Activated naive CD4-positive, alpha-beta T cell treated with anti-CD3 and anti-CD28 coated beads for 36 hours (primary cell): Measurements from ENCODE around the gene ALLC. TPM values are rescaled to one million over a fixed set of nuclear protein-coding genes. Genes with fewer than 3 reads are reported as not detected.
"Not testable (repeated sequence)": the region's sequence is repeated elsewhere in the genome, so short reads cannot be mapped to it uniquely, and the experiment has no call there.

Experiments used
- CTCF ChIA-PET: fragments of 350-600 bp; sonication (Branson Sonifier 250); formaldehyde crosslinking; loops from one replicate; lab custom pipeline; 2021; ENCODE audit warnings: antibody characterized with exemption; lab: Charles Lee
- DNase-seq: peaks from one replicate; pipeline ENCODE4 v3.0.0-alpha.2; 2020
- H3K27ac Mint-ChIP-seq: one replicate; pipeline ENCODE4 v1.8.0; 2021; ENCODE audit warnings: mild to moderate bottlenecking, mixed read lengths
- H3K27me3 Mint-ChIP-seq: one replicate; pipeline ENCODE4 v1.8.0; 2021; ENCODE audit warnings: low read depth, mixed read lengths
- H3K36me3 Mint-ChIP-seq: one replicate; pipeline ENCODE4 v1.8.0; 2021; ENCODE audit warnings: low read depth, mixed read lengths
- H3K4me1 Mint-ChIP-seq: one replicate; pipeline ENCODE4 v1.8.0; 2021; ENCODE audit warnings: low read depth, mixed read lengths
- H3K4me3 Mint-ChIP-seq: one replicate; pipeline ENCODE4 v1.8.0; 2021; ENCODE audit warnings: mild to moderate bottlenecking, moderate library complexity, mixed read lengths
- H3K9me3 Mint-ChIP-seq: one replicate; pipeline ENCODE4 v1.8.0; 2021; ENCODE audit warnings: mixed read lengths
- intact Hi-C: fragments of 100-400 bp; cut with micrococcal nuclease; formaldehyde crosslinking; loops from one replicate; pipeline ENCODE4 v1.15.1; 2023
- total RNA-seq, 2 experiments: library from RNA; stranded (reverse); gene quantifications; one replicate each; pipeline ENCODE4 v1.2.3, GENCODE V29; 2021

Gene ALLC
- total RNA-seq, 2 experiments from 2014 or later = not detected

DNA sequence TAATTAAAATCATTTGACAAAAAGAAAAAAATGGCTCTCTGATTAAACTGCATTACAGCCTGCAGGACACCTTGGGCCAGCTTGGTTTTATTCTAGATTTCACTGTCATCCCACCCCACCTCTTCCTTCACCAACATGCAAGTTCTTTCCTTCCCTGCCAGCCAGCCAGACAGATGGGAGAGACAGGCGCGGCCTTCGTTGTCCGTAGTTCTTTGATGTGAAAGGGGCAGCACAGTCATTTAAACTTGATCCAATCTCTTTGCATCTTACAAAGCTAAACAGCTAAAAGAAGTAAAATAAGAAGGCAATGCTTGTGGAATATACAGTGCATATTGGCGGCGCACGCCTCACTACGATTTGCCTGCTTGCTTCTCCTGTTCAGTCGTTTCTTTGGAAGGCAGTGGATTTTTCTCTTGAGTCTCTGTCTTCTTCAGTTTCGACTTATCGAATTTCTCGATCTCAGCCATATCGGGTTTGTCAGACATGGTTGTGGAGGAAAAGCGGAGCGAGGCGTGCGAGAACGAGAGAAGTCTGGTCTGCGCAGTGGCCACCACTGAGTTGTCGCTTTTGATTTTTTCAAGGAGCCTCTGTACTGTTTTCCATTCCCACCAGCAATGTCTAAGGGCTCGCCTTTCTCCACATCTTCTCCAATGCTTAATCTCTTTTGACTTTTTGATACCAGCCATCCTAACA is 40.7 kb upstream of the ALLC start:
- DNase-seq = no peak
- H3K36me3 Mint-ChIP-seq = peaks cover 1% of the 10 kb centered on the region
- no peaks in the 10 kb centered on the region for H3K27me3 Mint-ChIP-seq
- CTCF ChIA-PET = no interaction called here
- intact Hi-C loops = no loop called here
- H3K4me1 Mint-ChIP-seq = no peaks in the 10 kb centered on the region
- H3K27ac Mint-ChIP-seq = no peak overlapping the region
- no peak overlapping the region for H3K4me3 Mint-ChIP-seq
- H3K9me3 Mint-ChIP-seq = peaks cover 11% of the 10 kb centered on the region

DNA sequence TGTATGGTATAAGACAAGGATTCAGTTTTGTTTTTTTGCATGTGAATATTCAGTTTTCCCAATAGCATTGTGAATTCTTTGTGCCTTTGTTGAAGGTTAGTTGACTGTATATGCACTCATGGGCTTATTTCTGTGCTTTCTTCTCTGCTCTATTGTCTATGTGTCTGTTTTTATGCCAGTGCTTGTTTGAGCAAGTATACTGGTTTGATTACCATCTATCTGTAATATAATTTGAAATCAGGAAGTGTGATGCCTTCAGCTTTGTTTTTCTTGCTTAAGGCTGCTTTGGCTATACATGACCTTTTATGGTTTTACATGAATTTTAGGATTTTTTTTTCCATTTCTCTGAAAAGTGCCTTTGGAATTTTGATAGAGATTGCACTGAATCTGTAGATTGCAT is 39.6 kb upstream of the ALLC start:
- intact Hi-C loops = no loop called here
- H3K4me1 Mint-ChIP-seq = no peaks in the 10 kb centered on the region
- H3K27me3 Mint-ChIP-seq = no peaks in the 10 kb centered on the region
- no peak for DNase-seq
- H3K36me3 Mint-ChIP-seq = peaks cover 1% of the 10 kb centered on the region
- CTCF ChIA-PET = no interaction called here
- no peak overlapping the region for H3K27ac Mint-ChIP-seq
- peaks cover 11% of the 10 kb centered on the region for H3K9me3 Mint-ChIP-seq
- H3K4me3 Mint-ChIP-seq = no peak overlapping the region

DNA sequence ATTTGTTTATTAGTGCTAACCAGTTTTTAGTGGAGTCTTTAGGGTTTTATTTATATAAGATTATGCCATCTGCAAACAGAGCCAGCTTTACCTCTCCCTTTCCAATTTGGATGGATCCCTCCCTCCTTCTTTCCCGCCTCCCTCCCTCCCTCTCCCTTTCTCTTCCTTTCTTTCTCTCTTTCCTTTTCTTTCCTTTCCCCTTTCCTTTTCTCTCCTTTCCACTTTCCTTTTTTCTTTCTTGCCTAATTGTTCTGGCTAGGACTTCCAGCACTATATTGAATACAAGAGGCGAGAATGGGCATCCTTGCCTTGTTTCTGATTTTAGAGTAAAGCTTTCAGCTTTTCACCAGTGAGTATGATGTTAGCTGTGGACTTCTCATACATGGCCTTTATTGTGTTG is 39.0 kb upstream of the ALLC start:
- CTCF ChIA-PET = no interaction called here
- Mint-ChIP-seq H3K4me3 (no peak overlapping the region), H3K4me1 (no peaks in the 10 kb centered on the region), H3K27ac (no peak overlapping the region), H3K9me3 (peaks cover 9% of the 10 kb centered on the region), H3K36me3 (peaks cover 1% of the 10 kb centered on the region), H3K27me3 (no peaks in the 10 kb centered on the region)
- intact Hi-C loops = no loop called here
- DNase-seq = no peak

DNA sequence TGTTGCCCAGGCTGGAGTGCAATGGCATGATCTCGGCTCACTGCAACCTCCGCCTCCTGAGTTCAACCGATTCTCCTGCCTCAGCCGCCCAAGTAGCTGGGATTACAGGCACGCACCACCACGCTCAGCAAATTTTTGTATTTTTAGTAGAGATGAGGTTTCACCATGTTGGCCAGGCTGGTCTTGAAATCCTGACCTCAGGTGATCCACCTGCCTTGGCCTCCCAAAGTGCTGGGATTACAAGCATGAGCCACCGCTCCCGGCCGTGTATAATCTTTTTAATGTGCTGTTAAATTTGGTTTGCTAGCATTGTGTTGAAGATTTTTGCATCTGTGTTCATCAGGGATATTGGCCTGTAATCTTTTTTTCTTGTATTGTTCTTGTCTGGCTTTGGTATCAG is 38.3 kb upstream of the ALLC start:
- DNase-seq, H3K27ac Mint-ChIP-seq, H3K4me3 Mint-ChIP-seq, H3K9me3 Mint-ChIP-seq, H3K4me1 Mint-ChIP-seq, intact Hi-C loops, H3K27me3 Mint-ChIP-seq, CTCF ChIA-PET, H3K36me3 Mint-ChIP-seq: not testable (repeated sequence)

DNA sequence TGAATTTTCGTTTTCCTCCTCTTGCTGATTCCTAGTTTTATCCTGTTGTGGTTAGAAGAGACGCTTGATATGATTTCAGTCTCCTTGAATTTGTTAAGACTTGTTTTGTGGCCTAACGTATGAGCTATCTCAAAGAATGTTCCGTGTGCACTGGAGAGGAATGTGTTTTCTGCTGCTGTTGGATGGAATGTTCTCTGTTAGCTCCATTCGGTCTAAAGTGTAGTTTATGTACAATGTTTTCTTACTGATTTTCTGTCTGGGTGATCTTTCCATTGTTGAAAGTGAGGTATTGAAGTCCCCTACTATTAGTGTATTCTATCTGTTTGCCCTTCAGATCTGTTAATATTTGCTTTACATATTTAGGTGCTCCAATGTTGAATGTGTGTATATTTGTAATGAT is 37.2 kb upstream of the ALLC start:
- no peak overlapping the region for H3K4me3 Mint-ChIP-seq
- intact Hi-C loops = no loop called here
- H3K9me3 Mint-ChIP-seq = peaks cover 4% of the 10 kb centered on the region
- no peaks in the 10 kb centered on the region for H3K36me3 Mint-ChIP-seq
- no peak for DNase-seq
- no peak overlapping the region for H3K27ac Mint-ChIP-seq
- no peaks in the 10 kb centered on the region for H3K4me1 Mint-ChIP-seq
- CTCF ChIA-PET = no interaction called here
- H3K27me3 Mint-ChIP-seq = no peaks in the 10 kb centered on the region

DNA sequence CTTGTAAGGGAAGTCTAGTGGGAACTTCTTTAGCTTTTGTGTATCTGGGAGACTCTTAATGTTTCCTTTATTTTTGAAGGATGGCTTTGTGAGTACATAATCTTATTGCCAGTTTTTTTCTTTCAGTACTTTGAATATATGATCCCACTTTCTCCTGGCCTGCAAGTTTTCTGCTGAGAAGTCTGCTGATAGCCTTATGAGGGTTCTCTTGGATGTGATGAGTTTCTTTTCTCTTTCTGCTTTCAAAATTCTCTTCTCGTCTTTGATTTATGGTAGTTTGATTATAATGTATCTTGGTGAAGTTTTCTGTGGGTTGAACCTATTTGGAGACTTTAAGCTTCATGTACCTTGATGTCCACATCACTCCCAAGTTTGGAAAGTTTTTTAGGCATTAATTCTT is 35.0 kb upstream of the ALLC start:
- CTCF ChIA-PET = interaction anchor here (1.1 kb wide), 1 partner anchor 199 kb away, joined by 5 read pairs; no protein-coding TSS in a partner anchor
- no peak overlapping the region for H3K4me3 Mint-ChIP-seq
- no peak overlapping the region for H3K27ac Mint-ChIP-seq
- intact Hi-C loops = no loop called here
- no peak for DNase-seq
- no peaks in the 10 kb centered on the region for H3K9me3 Mint-ChIP-seq
- no peaks in the 10 kb centered on the region for H3K4me1 Mint-ChIP-seq
- no peaks in the 10 kb centered on the region for H3K27me3 Mint-ChIP-seq
- H3K36me3 Mint-ChIP-seq = no peaks in the 10 kb centered on the region

DNA sequence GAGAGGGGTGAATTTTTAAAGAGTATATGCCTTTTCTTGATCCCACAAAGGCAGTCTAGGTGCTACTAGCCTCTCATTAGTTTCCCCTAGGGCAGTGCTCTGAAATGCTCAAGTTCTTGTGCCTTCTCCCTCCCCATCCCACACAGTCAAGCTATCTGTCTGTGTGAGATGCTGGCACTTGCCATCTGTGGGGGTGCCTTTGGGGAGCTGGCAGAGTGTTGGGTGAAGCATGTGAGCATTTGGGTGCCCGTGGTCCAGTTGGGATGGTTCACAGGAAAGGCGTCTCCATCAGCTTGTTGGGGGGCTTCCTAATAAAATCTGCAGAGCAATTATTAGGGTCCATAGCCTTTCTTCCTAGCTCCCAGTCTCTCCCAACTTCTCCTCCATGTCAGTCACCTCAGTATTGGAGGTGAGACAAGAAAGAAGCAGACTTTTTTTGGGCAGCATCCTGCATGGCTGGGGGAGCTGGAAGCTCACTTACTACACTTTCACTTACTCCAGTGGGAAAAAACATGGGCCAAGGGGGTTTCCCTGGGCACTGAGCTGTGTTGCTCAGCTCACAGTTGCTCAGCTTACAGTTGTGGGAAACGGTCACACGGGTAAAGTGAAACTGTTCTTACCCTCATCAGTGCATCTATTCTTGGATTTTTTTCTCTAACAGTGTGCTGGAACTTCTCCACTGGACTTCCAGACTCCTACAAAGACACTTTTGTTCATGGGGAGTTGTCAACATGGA is 33.8 kb upstream of the ALLC start:
- Mint-ChIP-seq H3K9me3 (no peaks in the 10 kb centered on the region), H3K27ac (no peak overlapping the region), H3K36me3 (no peaks in the 10 kb centered on the region), H3K4me3 (no peak overlapping the region), H3K27me3 (no peaks in the 10 kb centered on the region), H3K4me1 (no peaks in the 10 kb centered on the region)
- CTCF ChIA-PET = interaction anchor here (0.6 to 1.4 kb wide), 3 partner anchors 28 to 200 kb away, joined by 4 to 6 read pairs (median 5); no protein-coding TSS in a partner anchor
- intact Hi-C loops = no loop called here
- DNase-seq = no peak

DNA sequence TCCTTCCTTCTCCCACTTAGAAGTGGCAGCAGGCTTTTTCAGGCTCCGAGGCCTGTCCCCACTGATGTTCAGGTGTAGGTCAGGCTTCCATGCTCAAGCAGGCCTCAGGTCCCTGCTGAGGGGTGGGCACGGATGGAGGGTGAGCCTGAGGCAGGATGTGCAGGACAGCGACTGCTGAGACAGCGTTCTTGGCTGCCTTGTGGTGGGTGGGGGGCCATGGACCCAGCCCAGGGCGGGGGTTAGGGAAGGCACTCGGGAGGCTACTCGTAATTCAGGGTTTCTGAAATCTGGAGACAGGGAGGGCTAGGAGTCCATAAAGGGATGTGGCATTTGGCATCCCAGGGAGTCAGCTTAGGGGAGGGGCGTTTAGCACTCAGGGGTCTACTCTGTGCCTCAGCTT is 32.8 kb upstream of the ALLC start:
- intact Hi-C loops = no loop called here
- DNase-seq = no peak
- Mint-ChIP-seq H3K4me3 (no peak overlapping the region), H3K36me3 (no peaks in the 10 kb centered on the region), H3K27me3 (no peaks in the 10 kb centered on the region), H3K4me1 (no peaks in the 10 kb centered on the region), H3K27ac (no peak overlapping the region), H3K9me3 (no peaks in the 10 kb centered on the region)
- CTCF ChIA-PET = no interaction called here

DNA sequence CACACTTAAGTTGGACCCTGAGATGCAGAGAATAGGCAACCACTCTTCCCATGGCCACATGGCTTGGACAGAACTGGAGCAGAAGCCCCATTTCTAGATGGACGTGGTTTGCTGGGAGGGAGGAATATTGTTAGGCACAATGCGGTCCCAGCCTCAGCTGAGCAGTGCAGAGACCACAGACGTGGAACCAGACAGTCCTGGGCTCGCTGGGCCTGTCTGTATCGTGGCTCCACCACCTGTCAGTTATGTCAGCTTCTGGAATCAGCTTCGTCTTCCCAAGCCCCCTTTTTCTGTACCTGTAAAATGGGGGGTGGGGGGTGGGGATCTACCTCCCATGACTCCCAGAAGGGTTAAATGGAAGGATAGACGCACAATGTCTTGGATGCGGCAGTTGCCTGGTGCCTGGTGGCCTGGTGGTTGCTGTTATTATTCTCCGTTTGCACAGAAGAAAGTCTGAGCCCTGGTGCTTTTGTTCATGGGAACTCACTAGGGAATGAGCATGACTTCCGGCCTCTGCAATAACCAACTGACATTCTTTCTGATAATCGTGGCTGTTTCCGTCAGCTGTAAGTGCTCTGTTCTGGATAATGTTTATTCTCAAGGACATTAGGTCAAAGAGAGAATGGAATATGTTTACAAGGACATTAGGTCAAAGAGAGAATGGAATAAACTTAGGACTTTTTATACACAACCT is 31.7 kb upstream of the ALLC start:
- Mint-ChIP-seq H3K27ac (no peak overlapping the region), H3K36me3 (no peaks in the 10 kb centered on the region), H3K4me3 (no peak overlapping the region), H3K27me3 (no peaks in the 10 kb centered on the region), H3K4me1 (no peaks in the 10 kb centered on the region), H3K9me3 (no peaks in the 10 kb centered on the region)
- DNase-seq = no peak
- CTCF ChIA-PET = no interaction called here
- intact Hi-C loops = no loop called here

DNA sequence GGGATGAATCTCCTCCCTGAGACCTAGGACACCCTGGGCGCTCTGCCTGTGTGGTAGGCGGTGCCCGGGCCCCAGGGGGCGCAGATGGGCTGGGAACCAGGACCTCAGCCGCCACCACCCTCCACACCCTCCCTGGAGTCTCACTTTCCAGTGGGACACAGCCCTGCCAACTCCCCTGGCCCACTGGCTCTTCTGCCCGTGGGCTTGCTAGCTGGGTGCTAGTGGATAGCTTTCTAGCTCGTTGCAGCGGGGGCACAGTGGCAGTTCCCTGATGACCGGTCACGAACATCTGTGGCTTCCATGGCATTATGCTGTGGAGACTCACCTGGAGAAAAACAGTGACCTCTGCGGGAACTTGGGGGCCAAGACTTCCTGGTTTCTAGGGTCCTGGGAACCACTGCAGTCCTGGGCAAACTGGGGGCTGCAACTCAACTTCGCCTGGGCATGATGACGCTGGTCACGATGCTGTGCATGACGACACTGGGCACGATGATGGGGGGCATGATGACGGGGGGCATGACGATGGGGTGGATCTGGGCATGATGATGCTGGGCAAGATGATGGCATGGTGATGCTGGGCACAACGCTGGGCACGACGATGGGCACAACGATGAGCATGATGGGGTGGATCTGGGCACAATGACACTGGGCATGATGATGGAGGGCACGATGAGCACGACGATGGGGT is 31.0 kb upstream of the ALLC start:
- no peak overlapping the region for H3K4me3 Mint-ChIP-seq
- intact Hi-C loops = no loop called here
- no peak for DNase-seq
- H3K4me1 Mint-ChIP-seq = no peaks in the 10 kb centered on the region
- H3K9me3 Mint-ChIP-seq = no peaks in the 10 kb centered on the region
- no peaks in the 10 kb centered on the region for H3K36me3 Mint-ChIP-seq
- CTCF ChIA-PET = no interaction called here
- no peaks in the 10 kb centered on the region for H3K27me3 Mint-ChIP-seq
- no peak overlapping the region for H3K27ac Mint-ChIP-seq

DNA sequence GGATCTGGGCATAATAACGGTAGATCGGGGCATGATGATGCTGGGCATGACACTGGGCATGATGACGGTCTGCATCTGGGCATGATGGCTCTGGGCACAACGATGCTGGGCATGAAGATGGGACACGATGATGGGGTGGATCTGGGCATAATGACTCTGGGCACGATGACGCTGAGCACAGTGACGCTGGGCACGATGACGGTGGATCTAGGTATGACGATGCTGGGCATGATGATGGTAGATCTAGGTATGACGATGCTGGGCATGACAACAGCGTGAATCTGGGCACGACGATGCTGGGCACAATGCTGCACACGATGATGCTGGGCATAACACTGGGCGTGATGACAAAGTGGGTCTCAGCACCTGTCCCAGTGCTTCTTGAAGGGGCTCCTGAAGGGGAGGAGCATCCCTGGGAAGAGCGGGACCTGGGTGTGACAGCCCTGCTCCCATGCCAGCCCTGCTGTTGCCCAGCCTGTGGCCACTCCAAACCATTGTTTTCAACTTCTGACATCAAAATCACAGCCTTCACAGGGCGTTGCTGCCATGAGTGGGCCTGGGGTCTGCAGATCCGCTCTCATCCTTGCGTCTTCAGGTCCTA is 30.4 kb upstream of the ALLC start:
- CTCF ChIA-PET = no interaction called here
- Mint-ChIP-seq H3K4me1 (no peaks in the 10 kb centered on the region), H3K9me3 (no peaks in the 10 kb centered on the region), H3K27me3 (no peaks in the 10 kb centered on the region), H3K4me3 (no peak overlapping the region), H3K36me3 (no peaks in the 10 kb centered on the region), H3K27ac (no peak overlapping the region)
- intact Hi-C loops = no loop called here
- no peak for DNase-seq

DNA sequence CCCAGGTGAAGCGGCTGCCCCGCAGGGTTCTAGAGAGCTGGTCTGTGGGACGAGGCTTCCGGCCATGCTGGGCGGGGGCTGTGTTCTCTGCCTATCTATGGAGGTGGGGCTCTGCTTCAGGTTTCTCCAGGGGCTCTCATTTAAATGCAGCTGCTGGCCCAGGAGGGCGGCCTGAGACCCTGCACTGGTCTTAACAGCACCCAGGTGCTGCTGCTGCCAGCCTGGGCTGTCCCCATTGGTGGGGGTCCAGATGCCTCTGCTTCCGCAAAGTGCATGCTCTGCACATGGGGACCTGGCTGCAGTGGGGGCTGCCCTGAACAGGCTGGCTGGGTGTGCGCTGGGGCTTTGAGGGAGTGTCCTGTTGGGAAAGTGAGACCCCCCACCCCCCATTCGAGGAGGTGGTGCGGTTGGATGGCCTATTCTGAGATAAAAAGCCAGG is 29.7 kb upstream of the ALLC start:
- no peak for DNase-seq
- H3K4me1 Mint-ChIP-seq = no peaks in the 10 kb centered on the region
- no peaks in the 10 kb centered on the region for H3K36me3 Mint-ChIP-seq
- no peak overlapping the region for H3K27ac Mint-ChIP-seq
- H3K9me3 Mint-ChIP-seq = no peaks in the 10 kb centered on the region
- no peak overlapping the region for H3K4me3 Mint-ChIP-seq
- intact Hi-C loops = no loop called here
- no peaks in the 10 kb centered on the region for H3K27me3 Mint-ChIP-seq
- CTCF ChIA-PET = no interaction called here
